Middle frontal gyrus (tissue), 1 donor: ENCODE results near the gene PRLR.
"Not testable (repeated sequence)": the region's sequence is repeated elsewhere in the genome, so short reads cannot be mapped to it uniquely, and the experiment has no call there.

Source experiments
- DNase-seq: peaks from one replicate; pipeline ENCODE4 v3.0.0-alpha.2; 2015; ENCODE audit warnings: low spot score; ENCODE audit errors: extremely low spot score

The PRLR gene

GRCh38 chr5:35230038-35230611, at the start of gene PRLR:
Gene PRLR (minus strand): TSS chr5:35230487. CDS start chr5:35089620, 140,867 bp downstream.
- DNase-seq, result no peak

GRCh38 chr5:35274839-35275509, 44.7 kb upstream of the PRLR start:
- DNase-seq, result no peak

- DNase-seq, result no peak
Observed at GRCh38 chr5:35269006-35269405, 38.7 kb upstream of the PRLR start.

- no peak for DNase-seq
Observed at GRCh38 chr5:35266276-35266675, 36.0 kb upstream of the PRLR start.

- no peak for DNase-seq
Observed at GRCh38 chr5:35264509-35264908, 34.2 kb upstream of the PRLR start.

- no peak for DNase-seq
Observed at GRCh38 chr5:35263266-35263877, 33.1 kb upstream of the PRLR start.

GRCh38 chr5:35253582-35253981, 23.3 kb upstream of the PRLR start:
- no peak for DNase-seq

- no peak for DNase-seq
Observed at GRCh38 chr5:35252963-35253362, 22.7 kb upstream of the PRLR start.

GRCh38 chr5:35248843-35249780, 18.8 kb upstream of the PRLR start:
- no peak for DNase-seq

- no peak for DNase-seq
Observed at GRCh38 chr5:35247648-35248034, 17.4 kb upstream of the PRLR start.

- DNase-seq, result no peak
Observed at GRCh38 chr5:35246900-35247647, 16.8 kb upstream of the PRLR start.

GRCh38 chr5:35246411-35246810, 16.1 kb upstream of the PRLR start:
- DNase-seq, result no peak

- not testable (repeated sequence) for DNase-seq
Observed at GRCh38 chr5:35245371-35245770, 15.1 kb upstream of the PRLR start.

GRCh38 chr5:35244171-35244570, 13.9 kb upstream of the PRLR start:
- DNase-seq, result no peak

GRCh38 chr5:35242702-35243258, 12.5 kb upstream of the PRLR start:
- DNase-seq, result no peak

GRCh38 chr5:35240892-35241291, 10.6 kb upstream of the PRLR start:
- DNase-seq, result no peak

- DNase-seq, result no peak
Observed at GRCh38 chr5:35239911-35240610, 9.8 kb upstream of the PRLR start.

GRCh38 chr5:35239476-35239875, 9.2 kb upstream of the PRLR start:
- DNase-seq, result no peak

GRCh38 chr5:35237580-35238376, 7.5 kb upstream of the PRLR start:
- DNase-seq, result no peak
